ENCODE measurements around the gene GALNT14. TPM values are rescaled to one million over a fixed set of nuclear protein-coding genes. Genes with fewer than 3 reads are reported as not detected.

Gene GALNT14
- total and polyA plus RNA-seq, 2 of the 8 experiments (the other 6 are each of a cell fraction or from before 2014, with no cell fraction given), result 13.0 to 13.7 TPM

DNA sequence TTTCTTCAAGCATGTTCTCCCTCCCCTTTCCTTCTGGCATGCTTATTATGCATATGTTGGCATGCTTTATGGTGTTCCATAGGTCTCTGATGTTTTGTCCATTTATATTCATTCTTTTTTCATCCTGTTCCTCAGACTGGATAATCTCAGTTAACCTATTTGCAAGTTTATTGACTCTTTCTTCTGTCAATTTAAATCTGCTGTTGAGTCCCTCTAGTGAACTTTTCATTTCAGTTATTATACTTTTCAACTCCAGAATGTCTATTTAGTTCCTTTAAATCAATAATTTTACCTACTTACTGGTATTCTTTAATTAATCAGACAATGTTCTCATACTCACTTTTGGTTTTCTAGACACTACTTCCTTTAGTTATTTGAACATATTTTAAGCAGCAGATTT is 101.2 kb downstream of the GALNT14 start:
- no peaks in the 10 kb centered on the region; the same call in 1 of the 2 replicates for H3K79me1 ChIP-seq (ENCODE audit: low read depth, low read length)
- H2BK5ac ChIP-seq (ENCODE audit: low read depth, low read length), result no peak overlapping the region
- no peak overlapping the region for H3K9ac ChIP-seq (replicated peaks in 1 of 4; ENCODE audit: extremely low read depth in 1 of 4, low read depth in 3 of 4, low read length in 3 of 4)
- H2BK12ac ChIP-seq (ENCODE audit: low read depth, low read length), result no peak overlapping the region
- no peak overlapping the region for H2BK120ac ChIP-seq (replicated peaks; ENCODE audit: low read depth, low read length)
- no peak overlapping the region for H2BK20ac ChIP-seq (ENCODE audit: low read length)
- CTCF ChIA-PET (ENCODE audit: partially characterized antibody), result interaction anchor here (0.9 to 2.7 kb wide), 4 partner anchors 7 to 240 kb away, joined by 3 to 8 read pairs (median 6); no protein-coding TSS in a partner anchor
- H3K14ac ChIP-seq (ENCODE audit: insufficient read length), result no peak overlapping the region
- no peak overlapping the region for H3K56ac ChIP-seq (replicated peaks; ENCODE audit: insufficient read length, low read depth, low read length)
- no peaks in the 10 kb centered on the region for H3K79me2 ChIP-seq (ENCODE audit: control insufficient read depth in 1 of 2, insufficient read depth in 2 of 2, low read length in 2 of 2)
- no peak overlapping the region for H3K23ac ChIP-seq (ENCODE audit: insufficient read length)
- H3K4me2 ChIP-seq (ENCODE audit: insufficient read depth in 1 of 2, low read depth in 2 of 2, low read length in 2 of 2), result no peak overlapping the region
- no peaks in the 10 kb centered on the region for H4K20me1 ChIP-seq (replicated peaks in 1 of 2; ENCODE audit: control insufficient read depth in 1 of 2, insufficient read depth in 2 of 2, low read length in 2 of 2)
- H4K8ac ChIP-seq (ENCODE audit: extremely low read depth, insufficient read depth, low read length), result no peak overlapping the region
- no peak for DNase-seq (ENCODE audit: low read depth in 1 of 2, low spot score in 2 of 2)
- no peaks in the 10 kb centered on the region; a peak in 1 of 4 replicates for H3K9me3 ChIP-seq (ENCODE audit: insufficient read depth in 2 of 2, low read depth in 1 of 2, low read length in 1 of 2)
- H3K4me3 ChIP-seq (ENCODE audit: extremely low read depth in 1 of 4, insufficient read depth in 2 of 4, low read depth in 3 of 4, low read length in 4 of 4), result no peak overlapping the region
- H2AK5ac ChIP-seq (ENCODE audit: low read depth, low read length), result no peak overlapping the region
- no peaks in the 10 kb centered on the region for H3K4me1 ChIP-seq (replicated peaks in 1 of 4; ENCODE audit: control insufficient read depth in 3 of 4, insufficient read depth in 4 of 4, low read length in 3 of 4)
- no peak overlapping the region for H2AFZ ChIP-seq (ENCODE audit: low read length)
- no peak for FAIRE-seq
- H4K91ac ChIP-seq (replicated peaks; ENCODE audit: insufficient read length, low read length), result no peak overlapping the region
- no peaks in the 10 kb centered on the region for H3K27me3 ChIP-seq (replicated peaks in 1 of 4; ENCODE audit: control insufficient read depth in 3 of 4, extremely low read depth in 1 of 4, insufficient read depth in 3 of 4, low read length in 3 of 4)
- TF ChIP-seq CBX8 (IDR thresholded peaks at IDR 0.05; ENCODE audit: borderline replicate concordance, low read depth, low read length) (no peak), SIX5 (IDR thresholded peaks at IDR 0.05; ENCODE audit: low read depth, low read length) (no peak), NRF1 (IDR thresholded peaks at IDR 0.05; ENCODE audit: low read depth, low read length) (no peak)
- TF ChIP-seq, protein P1, sequence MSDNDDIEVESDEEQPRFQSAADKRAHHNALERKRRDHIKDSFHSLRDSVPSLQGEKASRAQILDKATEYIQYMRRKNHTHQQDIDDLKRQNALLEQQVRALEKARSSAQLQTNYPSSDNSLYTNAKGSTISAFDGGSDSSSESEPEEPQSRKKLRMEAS (IDR thresholded peaks at IDR 0.05), result no peak
- H4K5ac ChIP-seq (ENCODE audit: insufficient read length, low read depth, low read length), result no peak overlapping the region
- POLR2A ChIA-PET (ENCODE audit: partially characterized antibody), result no interaction called here
- no peak overlapping the region for H2BK15ac ChIP-seq (ENCODE audit: low read length)
- no peak overlapping the region for H3K27ac ChIP-seq (ENCODE audit: low read depth, low read length)
- H3K4ac ChIP-seq (replicated peaks; ENCODE audit: insufficient read length, low read depth, low read length), result no peak overlapping the region
- no peaks in the 10 kb centered on the region; the same call in 1 of the 2 replicates for H3K23me2 ChIP-seq (ENCODE audit: low read depth, low read length)
- no peaks in the 10 kb centered on the region for H3K36me3 ChIP-seq (ENCODE audit: control insufficient read depth in 2 of 4, insufficient read depth in 4 of 4, low read length in 3 of 4)
- no peak overlapping the region for H3K18ac ChIP-seq (ENCODE audit: extremely low read depth, low read length)

Measured in H1 (cell line).